ENCODE data around the gene MEGF8.

MEGF8 gene

DNA sequence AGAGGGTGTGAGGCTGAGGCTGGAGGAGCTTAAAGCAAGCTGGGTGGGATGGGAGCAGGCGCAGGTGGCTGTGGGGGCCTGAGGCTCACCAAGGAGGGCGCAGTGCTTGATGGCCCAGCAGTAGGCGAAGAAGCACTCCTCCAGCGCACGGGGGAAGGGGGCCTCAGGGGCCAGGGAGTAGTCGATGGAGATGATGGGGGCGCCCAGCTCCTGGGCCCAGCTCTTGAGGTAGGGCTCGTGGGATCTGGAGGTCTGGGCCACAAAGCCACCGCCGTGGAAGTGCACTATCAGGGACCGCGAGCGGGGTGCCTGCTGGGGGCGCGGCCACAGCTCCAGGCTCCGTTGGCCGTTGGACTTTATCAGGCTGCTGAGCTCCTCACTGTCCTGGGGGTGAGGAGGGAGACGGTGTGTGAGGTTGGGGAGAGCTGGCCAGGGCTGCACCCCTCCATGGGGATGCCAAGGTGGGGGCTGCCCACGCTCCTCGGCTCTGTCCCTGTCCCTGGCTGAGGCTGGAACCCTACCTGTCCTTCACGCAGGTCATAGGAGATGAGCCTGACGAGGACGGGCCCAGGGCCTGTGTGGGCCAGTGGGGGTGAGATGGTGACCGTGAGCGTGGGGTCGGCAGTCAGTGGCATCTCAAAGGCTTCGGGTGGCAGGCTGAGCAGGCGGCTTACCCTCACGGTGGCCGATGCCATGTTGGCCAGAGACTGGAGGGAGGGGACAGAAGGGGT lies 81.8 kb downstream of the MEGF8 start:
- TF ChIP-seq, protein P1, sequence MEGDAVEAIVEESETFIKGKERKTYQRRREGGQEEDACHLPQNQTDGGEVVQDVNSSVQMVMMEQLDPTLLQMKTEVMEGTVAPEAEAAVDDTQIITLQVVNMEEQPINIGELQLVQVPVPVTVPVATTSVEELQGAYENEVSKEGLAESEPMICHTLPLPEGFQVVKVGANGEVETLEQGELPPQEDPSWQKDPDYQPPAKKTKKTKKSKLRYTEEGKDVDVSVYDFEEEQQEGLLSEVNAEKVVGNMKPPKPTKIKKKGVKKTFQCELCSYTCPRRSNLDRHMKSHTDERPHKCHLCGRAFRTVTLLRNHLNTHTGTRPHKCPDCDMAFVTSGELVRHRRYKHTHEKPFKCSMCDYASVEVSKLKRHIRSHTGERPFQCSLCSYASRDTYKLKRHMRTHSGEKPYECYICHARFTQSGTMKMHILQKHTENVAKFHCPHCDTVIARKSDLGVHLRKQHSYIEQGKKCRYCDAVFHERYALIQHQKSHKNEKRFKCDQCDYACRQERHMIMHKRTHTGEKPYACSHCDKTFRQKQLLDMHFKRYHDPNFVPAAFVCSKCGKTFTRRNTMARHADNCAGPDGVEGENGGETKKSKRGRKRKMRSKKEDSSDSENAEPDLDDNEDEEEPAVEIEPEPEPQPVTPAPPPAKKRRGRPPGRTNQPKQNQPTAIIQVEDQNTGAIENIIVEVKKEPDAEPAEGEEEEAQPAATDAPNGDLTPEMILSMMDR (IDR thresholded peaks at IDR 0.05), result no peak

GRCh38 chr19:42407816-42408175 lies 82.4 kb downstream of the MEGF8 start:
- TF ChIP-seq, protein P1 (IDR thresholded peaks at IDR 0.05), result no peak

DNA sequence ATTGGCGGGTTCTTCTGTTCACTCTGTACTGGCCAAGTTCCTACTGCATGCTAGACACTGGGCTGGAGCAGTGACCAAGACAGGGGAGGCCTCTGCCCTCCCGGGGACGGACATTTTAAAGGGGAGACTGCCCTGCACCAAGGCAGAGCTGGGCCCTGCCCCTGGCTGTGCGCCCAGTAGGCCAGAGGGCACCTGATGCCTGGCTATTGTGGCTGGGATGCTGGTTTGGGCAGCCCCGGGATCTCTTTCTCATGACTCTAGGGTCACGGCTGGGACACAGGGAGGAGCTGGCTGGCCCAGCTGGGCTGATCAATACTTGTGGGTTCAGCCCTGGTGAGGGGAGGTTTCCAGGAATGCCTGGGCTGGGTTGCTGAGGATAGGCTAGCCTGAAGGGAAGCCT lies 84.0 kb downstream of the MEGF8 start:
- TF ChIP-seq, protein P1 (IDR thresholded peaks at IDR 0.05), result no peak

GRCh38 chr19:42410371-42410770 lies 84.9 kb downstream of the MEGF8 start:
- TF ChIP-seq, protein P1 (IDR thresholded peaks at IDR 0.05), result no peak

GRCh38 chr19:42411581-42412178 lies 86.2 kb downstream of the MEGF8 start:
- TF ChIP-seq, protein P1 (IDR thresholded peaks at IDR 0.05), result no peak

DNA sequence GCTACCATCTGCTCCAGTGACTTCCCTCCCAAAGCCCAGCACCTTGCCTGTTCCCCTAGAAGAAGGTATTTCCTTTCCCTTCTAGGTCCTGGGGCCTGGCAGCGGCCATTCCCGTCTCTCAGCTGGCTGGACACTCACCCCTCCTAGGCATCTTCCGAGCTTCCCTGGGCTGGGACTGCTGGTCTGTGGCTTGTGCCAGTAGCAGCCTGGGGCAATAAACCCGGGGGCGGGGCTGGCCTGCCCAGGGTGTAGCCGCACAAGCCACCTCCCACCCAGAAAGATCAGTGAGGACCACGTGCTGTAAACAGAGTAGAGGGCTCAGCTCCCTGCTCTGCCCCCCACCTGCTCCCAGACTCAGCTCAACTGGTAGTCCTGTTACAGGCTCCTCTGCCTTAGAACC lies 86.8 kb downstream of the MEGF8 start:
- TF ChIP-seq, protein P1 (IDR thresholded peaks at IDR 0.05), result no peak

GRCh38 chr19:42412661-42413076 lies 87.2 kb downstream of the MEGF8 start:
- TF ChIP-seq, protein P1 (IDR thresholded peaks at IDR 0.05), result no peak

Measured in LNCAP (cell line).